H1 (cell line): ENCODE results near the gene GFRA4.

ENCODE experiments used
- EZH2 ChIP-seq: fragments of 200-600 bp; sonication (generic); IDR thresholded peaks from 2 replicates; pipeline ENCODE4 v1.7.1; 2012; ENCODE audit warnings: low read depth, mild to moderate bottlenecking, moderate library complexity, low read length, inconsistent platforms; ENCODE audit not compliant: severe bottlenecking
- NRF1 ChIP-seq: IDR thresholded peaks from 2 replicates; pipeline ENCODE4 v1.6.1; 2011; ENCODE audit warnings: mild to moderate bottlenecking, low read depth, low read length, improper control_type of control experiment
- POLR2A ChIP-seq, 2 experiments: IDR thresholded peaks; 1 replicate in 1 of 2; 2 replicates in 1 of 2; pipeline ENCODE4 v1.6.1; 2011; ENCODE audit warnings: low read depth in 2 of 2, low read length in 2 of 2, mild to moderate bottlenecking in 2 of 2; ENCODE audit errors: control extremely low read depth in 1 of 2
- RAD21 ChIP-seq, 2 experiments: IDR thresholded peaks in 1 of 2; conservative IDR thresholded peaks in 1 of 2; 2 replicates each; pipeline ENCODE4 v1.6.1; 2011; ENCODE audit warnings: low read depth in 2 of 2, low read length in 2 of 2, improper control_type of control experiment in 1 of 2, inconsistent platforms in 1 of 2, mild to moderate bottlenecking in 1 of 2, moderate library complexity in 1 of 2
- SIN3A ChIP-seq, 2 experiments: IDR thresholded peaks in 1 of 2; conservative IDR thresholded peaks in 1 of 2; 2 replicates each; pipeline ENCODE4 v1.6.1; 2011 to 2012; ENCODE audit warnings: low read length in 2 of 2, improper control_type of control experiment in 1 of 2, low read depth in 1 of 2, mild to moderate bottlenecking in 1 of 2
- TAF1 ChIP-seq: IDR thresholded peaks from 2 replicates; pipeline ENCODE4 v1.6.1; 2011; ENCODE audit warnings: mild to moderate bottlenecking, low read depth, low read length
- TF ChIP-seq, protein P1 (sequence below), 3 experiments: IDR thresholded peaks; 1 replicate in 2 of 3; 2 replicates in 1 of 3; pipeline versions ENCODE4 v1.5.1 to v1.6.1; 2011; ENCODE audit warnings: low read length in 3 of 3, mild to moderate bottlenecking in 3 of 3, inconsistent platforms in 2 of 3, low read depth in 1 of 3, moderate library complexity in 1 of 3; ENCODE audit not compliant: insufficient read depth in 1 of 3; ENCODE audit errors: control extremely low read depth in 1 of 3

DNA sequence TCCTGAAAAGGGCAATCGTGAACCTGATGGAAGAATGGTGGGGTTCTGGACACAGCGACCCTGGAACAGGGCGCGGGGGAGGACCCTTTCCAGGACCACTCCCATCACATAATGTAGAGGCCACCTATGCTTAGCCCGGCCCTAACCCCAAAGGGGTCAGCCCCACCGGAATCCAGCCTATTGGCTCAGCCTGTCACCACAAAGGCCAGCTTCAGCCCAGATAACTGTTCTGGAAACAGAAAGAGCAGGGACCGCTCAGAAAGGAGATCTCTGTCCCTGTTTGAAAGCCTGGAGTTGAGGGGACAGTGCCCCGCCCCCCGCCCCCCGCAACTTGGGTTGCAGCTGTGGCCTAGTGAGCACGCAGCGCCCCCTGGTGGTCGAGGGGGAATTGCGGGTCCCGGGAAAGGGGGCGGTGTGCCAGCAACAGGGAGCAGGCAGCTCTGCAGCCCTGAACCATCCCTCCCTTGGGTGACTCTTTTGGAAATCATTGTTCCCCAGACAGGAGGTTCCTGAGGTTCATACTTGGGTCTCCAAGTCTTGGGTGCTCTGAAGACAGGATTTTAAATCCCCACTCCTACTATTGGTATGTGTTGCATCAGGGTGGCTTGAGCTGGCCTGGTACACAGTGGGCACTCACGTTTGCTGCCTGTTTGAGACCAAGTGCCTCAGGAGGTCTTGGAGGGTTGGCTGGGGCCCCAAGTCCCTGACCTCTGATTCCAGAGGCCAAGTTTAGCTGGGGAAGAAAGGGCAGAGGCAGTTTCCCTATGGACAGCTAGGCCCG lies 47.7 kb upstream of the GFRA4 start:
- TF ChIP-seq EZH2 (no peak), POLR2A (IDR thresholded peaks at IDR 0.05; ENCODE audit: control extremely low read depth in 1 of 2, low read depth in 2 of 2, low read length in 2 of 2) (no peak), NRF1 (no peak), SIN3A (conservative IDR thresholded peaks at IDR 0.05 in 1 of 2, IDR thresholded peaks at IDR 0.05 in 1 of 2; ENCODE audit: low read depth in 1 of 2, low read length in 2 of 2) (0 out of 4 replicates have a peak, but pooled peaks of 1 of the 2 experiments have one; percentile 30), RAD21 (IDR thresholded peaks at IDR 0.05 in 1 of 2, conservative IDR thresholded peaks at IDR 0.05 in 1 of 2; ENCODE audit: low read depth in 2 of 2, low read length in 2 of 2) (peak; percentile 88 to 93), TAF1 (no peak)
- TF ChIP-seq, protein P1, sequence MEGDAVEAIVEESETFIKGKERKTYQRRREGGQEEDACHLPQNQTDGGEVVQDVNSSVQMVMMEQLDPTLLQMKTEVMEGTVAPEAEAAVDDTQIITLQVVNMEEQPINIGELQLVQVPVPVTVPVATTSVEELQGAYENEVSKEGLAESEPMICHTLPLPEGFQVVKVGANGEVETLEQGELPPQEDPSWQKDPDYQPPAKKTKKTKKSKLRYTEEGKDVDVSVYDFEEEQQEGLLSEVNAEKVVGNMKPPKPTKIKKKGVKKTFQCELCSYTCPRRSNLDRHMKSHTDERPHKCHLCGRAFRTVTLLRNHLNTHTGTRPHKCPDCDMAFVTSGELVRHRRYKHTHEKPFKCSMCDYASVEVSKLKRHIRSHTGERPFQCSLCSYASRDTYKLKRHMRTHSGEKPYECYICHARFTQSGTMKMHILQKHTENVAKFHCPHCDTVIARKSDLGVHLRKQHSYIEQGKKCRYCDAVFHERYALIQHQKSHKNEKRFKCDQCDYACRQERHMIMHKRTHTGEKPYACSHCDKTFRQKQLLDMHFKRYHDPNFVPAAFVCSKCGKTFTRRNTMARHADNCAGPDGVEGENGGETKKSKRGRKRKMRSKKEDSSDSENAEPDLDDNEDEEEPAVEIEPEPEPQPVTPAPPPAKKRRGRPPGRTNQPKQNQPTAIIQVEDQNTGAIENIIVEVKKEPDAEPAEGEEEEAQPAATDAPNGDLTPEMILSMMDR (IDR thresholded peaks at IDR 0.05; ENCODE audit: control extremely low read depth in 1 of 3, insufficient read depth in 1 of 3, low read depth in 1 of 3, low read length in 3 of 3) = peak; percentile 88 to 98 (median 91)
